Activated CD4-positive, CD25-positive, alpha-beta regulatory T cell treated with anti-CD3 and anti-CD28 coated beads, Interleukin-2, amount 50 U/mL, for 16 hours (primary cell): ENCODE data around the gene OAS2.

Source experiments
- DNase-seq: peaks from one replicate; pipeline ENCODE4 v3.0.0-alpha.2; 2020; ENCODE audit warnings: low read depth, low spot score

Gene OAS2

DNA sequence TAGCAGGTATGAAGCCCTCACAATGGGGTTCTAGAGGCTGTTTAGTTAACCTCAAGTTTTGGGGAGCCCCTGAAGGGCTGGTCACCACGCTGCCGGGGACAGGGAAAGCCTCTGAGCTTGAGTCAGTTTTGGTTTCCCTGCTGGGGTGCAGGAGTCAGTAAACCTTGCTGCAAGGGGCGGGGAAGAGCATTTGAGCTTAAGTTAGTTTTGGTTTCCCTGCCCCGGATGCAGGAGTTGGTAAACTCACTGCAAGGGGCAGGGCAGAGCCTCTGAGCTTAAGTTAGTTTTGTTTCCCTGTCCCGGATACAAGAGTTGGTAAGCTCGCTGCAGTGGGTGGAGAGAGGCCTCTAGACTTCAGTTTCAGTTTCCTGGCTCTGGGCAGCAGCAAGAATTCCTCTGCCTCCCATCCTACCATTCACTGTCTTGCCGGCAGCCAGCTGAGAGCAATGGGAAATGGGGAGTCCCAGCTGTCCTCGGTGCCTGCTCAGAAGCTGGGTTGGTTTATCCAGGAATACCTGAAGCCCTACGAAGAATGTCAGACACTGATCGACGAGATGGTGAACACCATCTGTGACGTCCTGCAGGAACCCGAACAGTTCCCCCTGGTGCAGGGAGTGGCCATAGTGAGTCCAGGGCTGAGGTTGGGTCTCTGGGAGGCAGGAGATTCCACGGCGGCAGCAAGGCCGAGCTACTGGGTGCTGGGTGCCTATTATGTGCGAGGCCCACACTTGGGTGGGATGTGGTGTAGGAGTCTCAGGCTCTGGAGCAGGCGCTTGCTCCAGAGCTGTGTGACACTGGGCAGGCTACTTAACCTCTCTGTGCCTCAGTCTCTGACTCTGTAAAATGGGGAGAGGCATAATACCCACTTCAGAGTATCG lies at the start of gene OAS2:
Gene OAS2 (plus strand): TSS at position 357 of the 878 bp plus-strand sequence. CDS start 90 bp downstream, at position 447.
- DNase-seq = peak; percentile 64

DNA sequence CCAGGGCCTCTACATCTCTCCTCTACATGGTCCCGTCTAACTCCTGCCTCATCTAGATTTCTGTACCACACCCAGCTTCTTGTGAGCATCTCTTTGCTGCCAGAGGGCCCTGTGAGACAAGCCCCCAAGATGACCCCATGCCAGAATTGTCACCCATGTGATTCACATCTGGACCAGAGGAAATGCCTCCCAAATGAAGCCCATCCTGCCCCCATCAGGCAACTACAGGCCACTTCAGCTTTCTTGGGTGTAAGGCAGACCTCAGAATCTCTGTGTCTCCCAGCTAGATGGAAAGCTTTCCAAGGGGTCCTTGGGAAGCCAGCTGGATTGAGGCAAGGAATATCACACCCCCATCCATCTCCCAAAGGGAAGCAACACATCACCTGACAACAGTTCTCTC lies 49.3 kb upstream of the OAS2 start:
- DNase-seq = no peak

- DNase-seq = no peak
Measured at GRCh38 chr12:112929715-112930114, 48.6 kb upstream of the OAS2 start.

DNA sequence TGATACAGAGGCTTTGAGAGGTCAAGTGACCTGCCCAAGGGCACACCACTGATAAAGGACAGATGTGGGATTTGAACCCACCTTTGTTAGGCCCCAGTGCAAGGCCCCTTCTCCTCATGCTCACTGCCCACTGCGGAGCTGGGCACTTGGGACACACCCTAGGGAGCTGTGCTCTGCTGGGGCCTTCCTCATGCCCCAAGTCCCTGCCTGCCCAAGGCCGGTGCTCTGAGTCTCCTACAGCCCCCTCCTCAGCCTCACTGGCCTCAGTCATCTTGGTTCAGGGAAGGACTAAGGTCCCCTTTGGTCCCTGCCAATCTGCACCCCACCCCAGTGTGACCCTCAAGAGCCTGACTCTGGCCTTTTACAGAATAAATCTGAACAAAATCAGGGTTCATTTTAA lies 48.0 kb upstream of the OAS2 start:
- no peak for DNase-seq

DNA sequence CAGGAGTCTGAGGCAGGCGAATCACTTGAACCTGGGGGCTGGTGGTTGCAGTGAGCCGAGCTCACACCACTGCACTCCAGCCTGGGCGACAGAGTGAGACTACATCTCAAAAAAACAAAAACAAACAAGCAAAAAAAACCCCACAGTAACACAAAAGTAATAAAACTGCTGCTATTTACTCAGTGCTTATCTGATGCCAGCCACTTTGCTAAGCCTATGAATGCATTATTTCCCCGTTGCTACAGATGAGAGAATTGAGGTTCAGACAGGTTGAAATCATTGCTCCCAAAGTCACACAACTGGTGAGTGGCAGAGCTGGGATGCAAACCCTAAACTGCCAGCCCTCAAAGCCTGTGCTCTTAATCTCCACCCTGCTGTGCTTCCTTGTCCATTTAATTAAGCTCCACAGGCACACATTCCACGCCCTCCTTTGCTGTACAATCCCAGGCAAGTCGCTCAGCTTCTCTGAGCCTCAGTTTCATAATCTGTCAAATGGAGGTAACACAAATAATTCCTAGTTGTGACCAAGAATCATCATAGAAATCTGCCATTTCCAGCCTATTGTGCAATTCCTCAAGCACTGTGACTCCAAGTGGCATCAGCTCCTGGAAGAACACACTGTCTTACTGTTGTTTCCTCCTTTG lies 45.7 kb upstream of the OAS2 start:
- DNase-seq = no peak

- DNase-seq = no peak
Measured at GRCh38 chr12:112933129-112933505, 45.2 kb upstream of the OAS2 start.

DNA sequence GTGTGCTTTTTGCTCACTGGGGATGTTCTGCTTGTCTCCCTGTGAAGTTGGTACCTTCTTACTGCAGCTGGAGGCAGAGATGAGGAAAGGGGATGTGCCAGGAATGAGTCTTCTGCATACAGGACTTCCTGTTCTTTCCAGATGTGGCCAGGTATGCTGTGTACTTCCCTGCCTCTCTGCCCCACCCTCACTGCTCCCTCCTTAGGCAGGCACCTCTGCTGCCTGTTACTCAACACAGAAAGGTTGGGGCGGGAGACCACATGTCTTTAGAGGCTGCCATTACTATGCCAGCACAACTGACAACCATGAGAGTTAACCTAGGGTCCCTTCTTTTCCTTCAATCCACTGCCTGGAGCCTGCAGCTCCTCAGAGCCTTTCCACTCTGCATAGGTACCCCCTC lies 42.1 kb upstream of the OAS2 start:
- no peak for DNase-seq

DNA sequence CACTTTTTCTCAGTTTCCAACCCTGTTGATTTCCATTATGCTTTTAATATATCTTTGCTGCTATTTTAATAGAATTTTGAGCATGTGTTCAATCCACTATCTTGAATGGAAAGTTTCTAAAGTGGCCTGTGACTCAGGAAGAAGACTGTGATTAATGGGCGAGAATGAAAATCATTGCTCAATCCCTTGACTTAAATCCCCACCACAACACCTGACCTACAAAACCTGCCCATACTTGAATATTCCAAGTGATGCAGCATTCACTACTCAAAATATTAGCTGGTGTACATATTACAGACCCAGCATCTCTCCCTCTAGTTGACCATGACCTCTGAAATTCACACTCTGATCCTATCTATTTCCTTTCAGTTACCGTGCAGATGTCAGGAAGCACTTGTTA lies 41.4 kb upstream of the OAS2 start:
- DNase-seq = no peak

- peak; percentile 21 for DNase-seq
Measured at GRCh38 chr12:112937741-112938719, 40.3 kb upstream of the OAS2 start, which contains the start of gene OAS3. TSS of gene OAS3 (plus strand) at chr12:112938474. CDS start at chr12:112938531, 57 bp downstream.

DNA sequence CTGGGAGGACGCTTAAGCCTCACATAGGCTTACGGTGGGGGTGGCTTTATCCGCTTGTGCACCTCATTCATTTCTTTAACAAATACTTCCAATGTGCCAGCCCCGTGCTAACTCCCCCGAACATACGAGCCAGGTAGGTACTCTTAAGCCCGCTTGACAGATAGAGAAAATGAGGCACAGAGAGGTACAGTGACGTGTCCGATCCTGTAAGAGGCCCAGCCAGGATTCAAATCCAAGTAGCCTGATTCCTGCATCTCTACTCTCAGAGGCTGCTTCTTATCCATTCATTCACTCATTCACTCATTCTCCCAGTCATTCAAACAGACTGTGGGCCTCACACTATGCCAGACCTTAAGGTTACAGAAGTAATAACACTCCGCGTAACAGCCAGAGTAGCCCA lies 39.6 kb upstream of the OAS2 start:
- DNase-seq = no peak

GRCh38 chr12:112939761-112940381 lies 38.4 kb upstream of the OAS2 start:
- no peak for DNase-seq

DNA sequence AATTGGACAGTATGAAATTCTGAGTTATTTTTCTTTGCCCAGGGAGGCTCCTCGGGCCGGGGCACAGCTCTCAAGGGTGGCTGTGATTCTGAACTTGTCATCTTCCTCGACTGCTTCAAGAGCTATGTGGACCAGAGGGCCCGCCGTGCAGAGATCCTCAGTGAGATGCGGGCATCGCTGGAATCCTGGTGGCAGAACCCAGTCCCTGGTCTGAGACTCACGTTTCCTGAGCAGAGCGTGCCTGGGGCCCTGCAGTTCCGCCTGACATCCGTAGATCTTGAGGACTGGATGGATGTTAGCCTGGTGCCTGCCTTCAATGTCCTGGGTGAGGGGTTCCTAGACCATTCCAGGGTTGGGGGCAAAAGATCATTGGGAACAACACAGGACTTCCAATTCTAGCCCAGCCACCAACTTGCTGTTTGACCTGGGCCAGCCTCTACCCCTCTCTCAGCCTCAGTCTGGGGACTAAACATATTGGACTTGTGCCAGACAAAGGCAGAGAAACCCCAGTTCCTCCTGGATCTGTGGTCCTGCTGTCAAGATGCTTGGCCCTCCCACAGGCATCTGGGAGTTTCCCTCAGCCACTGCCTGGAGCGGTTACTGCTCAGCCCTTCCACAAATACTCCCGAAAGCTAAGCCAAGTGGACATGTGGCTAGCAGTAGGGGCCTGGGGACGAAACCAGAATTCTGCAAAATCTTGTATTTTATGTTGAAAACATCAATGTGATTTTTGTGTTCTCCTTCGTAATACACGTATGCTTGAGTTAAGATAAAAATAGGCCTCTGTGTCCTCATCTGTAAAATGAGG lies 36.6 kb upstream of the OAS2 start:
- DNase-seq = no peak

- no peak for DNase-seq
Measured at GRCh38 chr12:112942572-112942971, 35.7 kb upstream of the OAS2 start.

- no peak for DNase-seq
Measured at GRCh38 chr12:112944024-112944690, 34.2 kb upstream of the OAS2 start.

- no peak for DNase-seq
Measured at GRCh38 chr12:112945515-112945914, 32.8 kb upstream of the OAS2 start.

DNA sequence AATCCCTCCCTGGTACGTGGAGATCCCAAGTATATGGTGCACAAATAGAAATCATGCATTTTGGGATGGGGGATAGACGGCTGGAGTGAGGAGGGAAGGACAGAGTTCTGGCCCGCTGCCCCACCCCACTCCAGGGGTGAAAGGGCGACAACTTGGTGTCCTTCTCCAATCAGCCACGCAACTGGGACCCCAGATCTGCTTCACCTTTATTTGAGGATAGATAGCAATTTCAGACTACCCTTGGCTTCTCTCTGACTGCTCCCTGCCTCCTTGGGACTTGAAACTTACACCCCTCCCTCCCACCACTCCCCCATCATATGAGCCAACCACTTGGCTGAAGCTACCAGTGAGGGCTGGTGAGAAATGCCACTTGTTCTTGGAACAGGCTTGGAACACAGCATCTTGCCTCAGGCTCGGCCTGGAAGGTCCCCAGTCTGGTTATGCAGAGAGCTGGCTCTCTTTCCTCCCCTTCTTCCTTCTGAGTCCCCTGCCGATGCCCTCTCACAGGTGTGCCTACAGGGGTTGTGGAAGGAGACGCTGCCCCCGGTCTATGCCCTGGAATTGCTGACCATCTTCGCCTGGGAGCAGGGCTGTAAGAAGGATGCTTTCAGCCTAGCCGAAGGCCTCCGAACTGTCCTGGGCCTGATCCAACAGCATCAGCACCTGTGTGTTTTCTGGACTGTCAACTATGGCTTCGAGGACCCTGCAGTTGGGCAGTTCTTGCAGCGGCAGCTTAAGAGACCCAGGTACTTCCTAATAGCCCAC lies 31.9 kb upstream of the OAS2 start:
- DNase-seq = no peak

DNA sequence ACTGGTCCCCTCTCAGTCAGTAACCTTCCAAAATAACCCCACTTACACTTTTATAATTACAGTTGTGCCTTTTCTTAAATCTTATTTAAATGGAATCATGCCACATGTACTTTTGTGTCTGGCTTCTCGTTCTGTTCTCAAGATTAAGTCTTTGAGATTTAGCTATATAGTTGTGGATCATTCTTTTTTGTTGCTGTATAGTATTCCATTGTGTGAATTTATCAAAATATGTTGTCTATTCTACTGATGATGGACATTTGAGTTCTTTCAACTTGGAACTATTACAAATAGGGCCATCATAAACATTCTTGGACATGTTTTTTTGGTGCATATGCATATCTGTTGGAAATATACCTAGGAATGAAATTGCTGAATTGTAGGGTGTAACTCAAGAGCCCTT lies 31.0 kb upstream of the OAS2 start:
- no peak for DNase-seq

DNA sequence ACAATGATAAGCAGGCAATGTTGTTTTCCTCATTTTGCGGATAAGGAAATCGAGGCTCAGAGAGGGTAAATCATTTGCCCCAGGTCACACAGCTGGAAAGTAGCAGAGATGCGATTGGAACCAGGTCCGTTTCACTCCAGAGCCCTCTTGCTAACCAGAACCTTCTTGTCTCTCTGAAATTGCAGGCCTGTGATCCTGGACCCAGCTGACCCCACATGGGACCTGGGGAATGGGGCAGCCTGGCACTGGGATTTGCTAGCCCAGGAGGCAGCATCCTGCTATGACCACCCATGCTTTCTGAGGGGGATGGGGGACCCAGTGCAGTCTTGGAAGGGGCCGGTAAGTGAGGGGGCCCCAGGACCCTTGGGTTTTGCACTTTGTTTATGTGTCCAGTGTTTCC lies 30.6 kb upstream of the OAS2 start:
- no peak for DNase-seq

GRCh38 chr12:112948806-112949205 lies 29.5 kb upstream of the OAS2 start:
- DNase-seq = no peak
